ENCODE results near the gene DNAH2. TPM values are rescaled to one million over a fixed set of nuclear protein-coding genes. Genes with fewer than 3 reads are reported as not detected.
A peak's percentile ranks its signal among the peaks of the same experiment; 100 is the strongest.

DNAH2 gene
- total and polyA plus RNA-seq, 8 donors: under 0.01 to 8.0 (median 0.24) TPM; not detected in 2

- no peak for TF ChIP-seq CTCF (IDR thresholded peaks at IDR 0.05)
- no peak for TF ChIP-seq EP300 (IDR thresholded peaks at IDR 0.05)
- TF ChIP-seq POLR2AphosphoS5 (IDR thresholded peaks at IDR 0.05): no peak
- peaks cover 15 to 60% (median 27%) of the 10 kb centered on the region in 3 donors for H3K27me3 ChIP-seq
- no peaks in the 10 kb centered on the region for H3K9me3 ChIP-seq
- WGBS, 5 donors: 93 to 96% (median 94%) methylated on average over 8 to 14 of the region's 14 CpGs
- intact Hi-C loops (cut with DNase I; ENCODE audit: low total_unique reads): no loop called here
- H3K27ac ChIP-seq: no peak overlapping the region
- no peak for DNase-seq
- peaks cover 14 to 26% (median 19%) of the 10 kb centered on the region in 4 donors for H3K4me1 ChIP-seq
- peaks cover 9 to 37% (median 36%) of the 10 kb centered on the region in 4 donors for H3K36me3 ChIP-seq
- no peak overlapping the region for H3K4me3 ChIP-seq
These were observed 15.9 kb upstream of the DNAH2 start for GRCh38 chr17:7701681-7702080.

GRCh38 chr17:7702776-7703175, 14.8 kb upstream of the DNAH2 start:
- DNase-seq: no peak
- TF ChIP-seq POLR2A (IDR thresholded peaks at IDR 0.05) (no peak), CTCF (IDR thresholded peaks at IDR 0.05) (no peak), EP300 (IDR thresholded peaks at IDR 0.05) (no peak), POLR2AphosphoS5 (IDR thresholded peaks at IDR 0.05) (no peak)
- Histone ChIP-seq H3K4me1 (peaks cover 14 to 26% (median 19%) of the 10 kb centered on the region in 4 donors), H3K27me3 (peaks cover 15 to 71% (median 32%) of the 10 kb centered on the region in 3 donors), H3K9me3 (no peaks in the 10 kb centered on the region), H3K4me3 (no peak overlapping the region), H3K36me3 (peaks cover 9 to 35% (median 33%) of the 10 kb centered on the region in 4 donors), H3K27ac (no peak overlapping the region)
- 91 to 96% (median 92%) methylated on average over 5 to 13 of the region's 13 CpGs for WGBS, 5 donors
- intact Hi-C loops (cut with DNase I; ENCODE audit: low total_unique reads): no loop called here

GRCh38 chr17:7703584-7704479, 13.7 kb upstream of the DNAH2 start:
- DNase-seq: peak; percentile 29 to 95
- intact Hi-C loops (cut with DNase I; ENCODE audit: low total_unique reads): no loop called here
- no peak for TF ChIP-seq POLR2AphosphoS5 (IDR thresholded peaks at IDR 0.05)
- no peak for TF ChIP-seq CTCF (IDR thresholded peaks at IDR 0.05)
- TF ChIP-seq EP300 (IDR thresholded peaks at IDR 0.05): no peak
- TF ChIP-seq POLR2A (IDR thresholded peaks at IDR 0.05): no peak
- peaks cover 15 to 81% (median 33%) of the 10 kb centered on the region in 3 donors for H3K27me3 ChIP-seq
- no peaks in the 10 kb centered on the region for H3K9me3 ChIP-seq
- H3K4me3 ChIP-seq: no peak overlapping the region
- 21 to 37% (median 34%) methylated on average over 24 of the region's 24 CpGs for WGBS, 5 donors
- no peak overlapping the region for H3K27ac ChIP-seq
- peaks cover 14 to 26% (median 19%) of the 10 kb centered on the region in 4 donors for H3K4me1 ChIP-seq
- peaks cover 9 to 29% (median 29%) of the 10 kb centered on the region in 4 donors for H3K36me3 ChIP-seq

- Histone ChIP-seq H3K27ac (no peak within 1 kb of the TSS), H3K9me3 (no peaks in the 10 kb centered on the region), H3K36me3 (peaks cover 9 to 29% (median 29%) of the 10 kb centered on the region in 4 donors), H3K4me3 (peak within 1 kb of the TSS; percentile 43 to 55 (median 44)), H3K4me1 (peaks cover 14 to 26% (median 19%) of the 10 kb centered on the region in 4 donors), H3K27me3 (peaks cover 15 to 90% (median 33%) of the 10 kb centered on the region in 3 donors)
- intact Hi-C loops (cut with DNase I; ENCODE audit: low total_unique reads): no loop called here
- TF ChIP-seq POLR2AphosphoS5 (IDR thresholded peaks at IDR 0.05): no peak
- no peak for TF ChIP-seq POLR2A (IDR thresholded peaks at IDR 0.05)
- TF ChIP-seq EP300 (IDR thresholded peaks at IDR 0.05): no peak
- TF ChIP-seq CTCF (IDR thresholded peaks at IDR 0.05): no peak
- 2 to 5% (median 2%) methylated on average over 25 to 44 of the region's 45 CpGs for WGBS, 5 donors
- peak in 1 of 2 donors; percentile 87 for DNase-seq
These were observed 12.8 kb upstream of the DNAH2 start, which contains the start of gene EFNB3 for GRCh38 chr17:7704601-7705268. EFNB3 (plus strand) TSS chr17:7705202; CDS start chr17:7705599, 397 bp downstream.
